IMR-90 (cell line): Measurements from ENCODE around the gene CHN1. TPM values are rescaled to one million over a fixed set of nuclear protein-coding genes. Genes with fewer than 3 reads are reported as not detected.

Source experiments
- ATAC-seq: fragments of 200-7000 bp; cut with Tn5 transposase; 2 replicates; pipeline ENCODE4 v1.9.1; 2020; ENCODE audit warnings: low read depth, mild to moderate bottlenecking, moderate library complexity
- BruUV-seq: library from RNA; stranded (reverse); fragments of 400-500 nt; replicated peaks from 2 replicates; lab custom pipeline; 2021; lab: Mats Ljungman, UMichigan
- CTCF ChIA-PET: fragments of 300-600 bp; formaldehyde crosslinking; extraction: SDS; loops from one replicate; lab custom pipeline; 2021; ENCODE audit warnings: antibody characterized with exemption; lab: Yijun Ruan, JAX
- POLR2A ChIA-PET: fragments of 300-600 bp; sonication (Branson Sonifier 250); formaldehyde crosslinking; loops from one replicate; lab custom pipeline; 2022; ENCODE audit warnings: antibody characterized with exemption; ENCODE audit not compliant: unreplicated experiment; lab: Charles Lee
- DNase-seq: peaks from one replicate; pipeline ENCODE4 v3.0.0; 2013
- H2AFZ ChIP-seq: replicated peaks from 2 replicates; pipeline ENCODE3; 2013; ENCODE audit warnings: low read length, mild to moderate bottlenecking; ENCODE audit not compliant: poor library complexity
- H2AK5ac ChIP-seq: 2 replicates; pipeline ENCODE4 v1.6.1; 2013; ENCODE audit warnings: low read depth, low read length, inconsistent platforms
- H2AK9ac ChIP-seq: replicated peaks from 2 replicates; pipeline ENCODE3; 2013; ENCODE audit warnings: mild to moderate bottlenecking, low read depth, low read length, moderate library complexity; ENCODE audit not compliant: poor library complexity
- H2BK120ac ChIP-seq: 2 replicates; pipeline ENCODE4 v1.6.1; 2013; ENCODE audit warnings: low read depth, low read length, inconsistent platforms
- H2BK15ac ChIP-seq: 3 replicates; pipeline ENCODE4 v1.6.1; 2013; ENCODE audit warnings: low read depth, low read length, inconsistent platforms
- H2BK20ac ChIP-seq: 2 replicates; pipeline ENCODE4 v1.6.1; 2013; ENCODE audit warnings: low read depth, mild to moderate bottlenecking, inconsistent platforms, low read length, moderate library complexity
- H2BK5ac ChIP-seq: 2 replicates; pipeline ENCODE4 v1.6.1; 2013; ENCODE audit warnings: mild to moderate bottlenecking, low read depth, low read length, inconsistent platforms; ENCODE audit not compliant: poor library complexity, severe bottlenecking
- H3K14ac ChIP-seq: replicated peaks from 2 replicates; pipeline ENCODE4 v1.6.1; 2013; ENCODE audit warnings: low read depth, low read length, inconsistent platforms
- H3K18ac ChIP-seq: 2 replicates; pipeline ENCODE4 v1.6.1; 2013; ENCODE audit warnings: low read depth, low read length, control low read depth
- H3K23ac ChIP-seq: 2 replicates; pipeline ENCODE4 v1.6.1; 2013; ENCODE audit warnings: low read depth, low read length, inconsistent platforms
- H3K27ac ChIP-seq: 2 replicates; pipeline ENCODE4 v1.5.1; 2013; ENCODE audit warnings: mild to moderate bottlenecking, control low read depth, low read length; ENCODE audit not compliant: insufficient read depth
- H3K27me3 ChIP-seq: 2 replicates; pipeline ENCODE4 v1.6.1; 2013; ENCODE audit warnings: low read length; ENCODE audit not compliant: control insufficient read depth, insufficient read depth
- H3K36me3 ChIP-seq: 2 replicates; pipeline ENCODE4 v1.6.1; 2013; ENCODE audit warnings: low read length, mixed read lengths; ENCODE audit not compliant: control insufficient read depth, insufficient read depth
- H3K4ac ChIP-seq: 2 replicates; pipeline ENCODE4 v1.6.1; 2013; ENCODE audit warnings: low read depth, low read length, inconsistent platforms
- H3K4me1 ChIP-seq: 2 replicates; pipeline ENCODE4 v1.6.1; 2013; ENCODE audit warnings: low read length, mixed read lengths; ENCODE audit not compliant: control insufficient read depth, insufficient read depth
- H3K4me2 ChIP-seq: 2 replicates; pipeline ENCODE4 v1.6.1; 2013; ENCODE audit warnings: low read depth, mild to moderate bottlenecking, control low read depth, low read length, moderate library complexity
- H3K4me3 ChIP-seq: 2 replicates; pipeline ENCODE4 v1.5.1; 2013; ENCODE audit warnings: low read depth, mild to moderate bottlenecking, control low read depth, low read length, moderate library complexity; ENCODE audit not compliant: insufficient read depth
- H3K56ac ChIP-seq: 2 replicates; pipeline ENCODE4 v1.6.1; 2013; ENCODE audit warnings: low read length, inconsistent platforms; ENCODE audit not compliant: insufficient read depth; ENCODE audit errors: extremely low read depth
- H3K79me1 ChIP-seq, 2 experiments: 2 replicates each; pipeline ENCODE4 v1.6.1; 2013; ENCODE audit warnings: low read length in 2 of 2, inconsistent platforms in 1 of 2, low read depth in 1 of 2
- H3K9ac ChIP-seq: 2 replicates; pipeline ENCODE4 v1.6.1; 2013; ENCODE audit warnings: low read depth, low read length, control low read depth
- H3K9me1 ChIP-seq: 2 replicates; pipeline ENCODE4 v1.6.1; 2013; ENCODE audit warnings: low read length, inconsistent platforms; ENCODE audit not compliant: insufficient read depth
- H3K9me3 ChIP-seq: 2 replicates; pipeline ENCODE4 v1.6.1; 2013; ENCODE audit warnings: low read length; ENCODE audit not compliant: control insufficient read depth, insufficient read depth
- H4K20me1 ChIP-seq: 2 replicates; pipeline ENCODE4 v1.6.1; 2013; ENCODE audit warnings: low read length, inconsistent platforms; ENCODE audit not compliant: insufficient read depth
- H4K5ac ChIP-seq: 2 replicates; pipeline ENCODE4 v1.6.1; 2013; ENCODE audit warnings: mild to moderate bottlenecking, low read depth, low read length, control low read depth
- H4K8ac ChIP-seq, 2 experiments: 2 replicates each; pipeline ENCODE4 v1.6.1; 2013; ENCODE audit warnings: low read depth in 2 of 2, low read length in 2 of 2, control low read depth in 1 of 2, inconsistent platforms in 1 of 2
- H4K91ac ChIP-seq: 2 replicates; pipeline ENCODE4 v1.6.1; 2013; ENCODE audit warnings: low read depth, low read length, inconsistent platforms; ENCODE audit not compliant: insufficient read depth
- CEBPB ChIP-seq: IDR thresholded peaks from 2 replicates; pipeline ENCODE4 v1.6.1; 2012; ENCODE audit warnings: low read depth, low read length, improper control_type of control experiment
- CHD1 ChIP-seq: IDR thresholded peaks from 2 replicates; pipeline ENCODE4 v1.6.1; 2012; ENCODE audit warnings: low read depth, low read length, improper control_type of control experiment
- CTCF ChIP-seq: conservative IDR thresholded peaks from 2 replicates; pipeline ENCODE4 v1.5.1; 2012; ENCODE audit warnings: mild to moderate bottlenecking, low read depth, low read length, improper control_type of control experiment
- ELK1 ChIP-seq: fragments of 150-350 bp; IDR thresholded peaks from 2 replicates; pipeline ENCODE4 v1.6.1; 2016; ENCODE audit warnings: low read depth, mild to moderate bottlenecking, low read length, moderate library complexity, borderline replicate concordance
- FOS ChIP-seq: fragments of 150-350 bp; IDR thresholded peaks from 2 replicates; pipeline ENCODE4 v1.6.1; 2016; ENCODE audit warnings: low read depth, low read length
- MAFK ChIP-seq: IDR thresholded peaks from 2 replicates; pipeline ENCODE4 v1.6.1; 2012; ENCODE audit warnings: low read depth, low read length, improper control_type of control experiment
- MAZ ChIP-seq: IDR thresholded peaks from 2 replicates; pipeline ENCODE4 v1.6.1; 2012; ENCODE audit warnings: low read depth, mild to moderate bottlenecking, low read length, improper control_type of control experiment, moderate library complexity, borderline replicate concordance
- POLR2A ChIP-seq: IDR thresholded peaks from 2 replicates; pipeline ENCODE4 v1.6.1; 2012; ENCODE audit warnings: mild to moderate bottlenecking, low read depth, low read length
- RAD21 ChIP-seq: IDR thresholded peaks from 2 replicates; pipeline ENCODE4 v1.6.1; 2012; ENCODE audit warnings: low read length, improper control_type of control experiment
- RCOR1 ChIP-seq: IDR thresholded peaks from 2 replicates; pipeline ENCODE4 v1.6.1; 2012; ENCODE audit warnings: mild to moderate bottlenecking, low read length, improper control_type of control experiment; ENCODE audit not compliant: insufficient replicate concordance
- RFX5 ChIP-seq: IDR thresholded peaks from 2 replicates; pipeline ENCODE4 v1.8.0; 2012; ENCODE audit warnings: low read depth, mild to moderate bottlenecking, low read length, moderate library complexity
- SMC3 ChIP-seq: fragments of 150-350 bp; IDR thresholded peaks from 2 replicates; pipeline ENCODE4 v1.6.1; 2016; ENCODE audit warnings: low read depth, mild to moderate bottlenecking, antibody characterized with exemption, low read length, moderate library complexity
- USF2 ChIP-seq: fragments of 150-350 bp; IDR thresholded peaks from 2 replicates; pipeline ENCODE4 v1.6.1; 2017; ENCODE audit warnings: mild to moderate bottlenecking, antibody characterized with exemption, low read length, low read depth
- WGBS, 2 experiments: methylation state at CpG; one replicate each; pipeline versions ENCODE4 v1.1.5 to v1.1.7; 2013; ENCODE audit warnings: missing lambda C conversion rate in 2 of 2; ENCODE audit not compliant: insufficient read length in 1 of 2; ENCODE audit errors: extremely low coverage in 2 of 2; 5-methylcytosine and 5-hydroxymethylcytosine counted together
- dilution Hi-C: fragments of 300-500 bp; cut with HindIII; formaldehyde crosslinking; loops from one replicate; pipeline ENCODE4 v1.14.3; 2018; ENCODE audit warnings: low sequenced_read_pairs; ENCODE audit not compliant: unreplicated experiment
- in situ Hi-C: fragments of 300-500 bp; cut with MboI; formaldehyde crosslinking; loops from 3 replicates; pipeline ENCODE4 v1.14.3; 2019; ENCODE audit warnings: low sequenced_read_pairs, inconsistent platforms, mixed read lengths
- intact Hi-C: fragments of 100-400 bp; cut with micrococcal nuclease; formaldehyde crosslinking; loops from 2 replicates; pipeline ENCODE4 v1.10.0; 2022
- polyA plus RNA-seq, 3 experiments: library from polyadenylated mRNA; depleted of rRNA; stranded (reverse); fragments of >200 nt; gene quantifications; 2 replicates each; pipeline ENCODE4 v1.2.3, GENCODE V29; 2012; ENCODE audit warnings: low replicate concordance in 1 of 3
- total RNA-seq: library from RNA; depleted of rRNA; stranded (reverse); fragments of >200 nt; gene quantifications from 2 replicates; pipeline ENCODE4 v1.2.3, GENCODE V29; 2012

CHN1 gene
- total and polyA plus RNA-seq, 2 of the 4 experiments (the other 2 are of a cell fraction): 58.4 to 66.9 TPM

- Histone ChIP-seq H2BK20ac (peak overlapping the region; percentile 81), H3K56ac (no peak overlapping the region), H2AFZ (no peak overlapping the region), H2AK5ac (peak overlapping the region; percentile 37), H3K9me3 (no peaks in the 10 kb centered on the region), H4K8ac (0 out of 4 replicates have a peak overlapping the region, but pooled peaks of 1 of the 2 experiments have one; percentile 25), H4K5ac (peak overlapping the region; percentile 76; the same call in 1 of the 2 replicates), H3K27me3 (no peaks in the 10 kb centered on the region), H3K23ac (peak overlapping the region; percentile 31; the same call in 1 of the 2 replicates), H2BK120ac (peak overlapping the region; percentile 75), H3K4ac (peak overlapping the region; percentile 10; the same call in 1 of the 2 replicates), H3K4me1 (peaks cover 44% of the 10 kb centered on the region), H2AK9ac (no peak overlapping the region), H4K20me1 (no peaks in the 10 kb centered on the region), H3K27ac (peak overlapping the region; percentile 71; the same call in 1 of the 2 replicates), H3K9me1 (peaks cover 12% of the 10 kb centered on the region), H4K91ac (peak overlapping the region; percentile 41; the same call in 1 of the 2 replicates), H3K14ac (peak overlapping the region; percentile 41), H3K18ac (peak overlapping the region; percentile 84), H3K9ac (no peak overlapping the region), H2BK5ac (peak overlapping the region; percentile 63), H3K79me1 (peaks cover 0 to 9% of the 10 kb centered on the region in 2 experiments; a peak in 2 of 4 replicates), H3K4me3 (no peak overlapping the region), H3K36me3 (peaks cover 5% of the 10 kb centered on the region), H3K4me2 (peak overlapping the region; percentile 39; the same call in 1 of the 2 replicates), H2BK15ac (peak overlapping the region; percentile 86; the same call in 2 of the 3 replicates)
- ChIA-PET POLR2A (interaction anchor here (0.6 kb wide), 1 partner anchor 10 kb away, joined by 6 read pairs; no protein-coding TSS in a partner anchor), CTCF (interaction anchor here (0.9 kb wide), 1 partner anchor 23 kb away, joined by 3 read pairs; no protein-coding TSS in a partner anchor)
- in situ Hi-C loops: no loop called here
- BruUV-seq: no TSS peak
- ATAC-seq (peak; percentile 19), DNase-seq (peak; percentile 76)
- dilution Hi-C loops: no loop called here
- WGBS, 2 experiments: no CpG with 5 or more reads among the region's 1 CpG
- TF ChIP-seq RAD21: no peak
- TF ChIP-seq RCOR1: no peak
- TF ChIP-seq POLR2A: no peak
- TF ChIP-seq ELK1: no peak
- no peak for TF ChIP-seq USF2
- TF ChIP-seq MAZ: no peak
- TF ChIP-seq MAFK: no peak
- TF ChIP-seq CHD1: no peak
- no peak for TF ChIP-seq SMC3
- no peak for TF ChIP-seq FOS
- TF ChIP-seq CEBPB: no peak
- no peak for TF ChIP-seq CTCF
- no peak for TF ChIP-seq RFX5
- intact Hi-C loops: no loop called here
These were observed 207.4 kb downstream of the CHN1 start for GRCh38 chr2:174797781-174798276.
